Keratinocyte (primary cell): ENCODE results near the gene CD68. TPM values are rescaled to one million over a fixed set of nuclear protein-coding genes. Genes with fewer than 3 reads are reported as not detected.

Experiments used
- DNase-seq: peaks from one replicate; pipeline ENCODE4 v3.0.0-alpha.2; 2011; ENCODE audit warnings: low read depth, missing footprints, low spot score
- FAIRE-seq: peaks from 2 replicates; lab custom pipeline; 2011; peaks lifted over from hg19 to GRCh38; lab: Jason Lieb, UNC
- H2AFZ ChIP-seq: 2 replicates; pipeline ENCODE4 v1.6.0; 2012; ENCODE audit warnings: low read length, control low read depth, inconsistent platforms; ENCODE audit not compliant: control insufficient read depth
- H3K27ac ChIP-seq: 2 replicates; pipeline ENCODE4 v1.5.1; 2011; ENCODE audit warnings: low read length; ENCODE audit not compliant: control insufficient read depth, insufficient read depth
- H3K27me3 ChIP-seq: 3 replicates; pipeline ENCODE4 v1.6.0; 2011; ENCODE audit warnings: low read length; ENCODE audit not compliant: control insufficient read depth, insufficient read depth; ENCODE audit errors: extremely low read depth
- H3K36me3 ChIP-seq, 2 experiments: 2 replicates in 1 of 2; 3 replicates in 1 of 2; pipeline ENCODE4 v1.5.1; 2011; ENCODE audit warnings: low read length in 2 of 2, mild to moderate bottlenecking in 1 of 2; ENCODE audit not compliant: control insufficient read depth in 2 of 2, insufficient read depth in 2 of 2; ENCODE audit errors: extremely low read depth in 1 of 2
- H3K4me1 ChIP-seq: 3 replicates; pipeline ENCODE4 v1.5.1; 2011; ENCODE audit warnings: low read length; ENCODE audit not compliant: control insufficient read depth, insufficient read depth; ENCODE audit errors: extremely low read depth
- H3K4me2 ChIP-seq: 3 replicates; pipeline ENCODE4 v1.6.0; 2011; ENCODE audit warnings: low read depth, low read length; ENCODE audit not compliant: control insufficient read depth, insufficient read depth; ENCODE audit errors: extremely low read depth
- H3K4me3 ChIP-seq, 3 experiments: fragments of 200-600 bp in 1 of 3; sonication (generic) in 1 of 3; 2 replicates in 2 of 3; 3 replicates in 1 of 3; pipeline ENCODE4 v1.5.1; 2011 to 2016; ENCODE audit warnings: low read length in 3 of 3, mild to moderate bottlenecking in 3 of 3, control low read depth in 2 of 3, inconsistent platforms in 1 of 3, low read depth in 1 of 3, mixed read lengths in 1 of 3, mixed run types in 1 of 3, moderate library complexity in 1 of 3; ENCODE audit not compliant: control insufficient read depth in 2 of 3, insufficient read depth in 2 of 3; ENCODE audit errors: extremely low read depth in 1 of 3
- H3K79me2 ChIP-seq: 2 replicates; pipeline ENCODE4 v1.6.0; 2012; ENCODE audit warnings: low read length; ENCODE audit not compliant: control insufficient read depth, insufficient read depth
- H3K9ac ChIP-seq: 3 replicates; pipeline ENCODE4 v1.6.0; 2011; ENCODE audit warnings: low read length; ENCODE audit not compliant: control insufficient read depth, insufficient read depth; ENCODE audit errors: extremely low read depth
- H3K9me1 ChIP-seq: 3 replicates; pipeline ENCODE4 v1.6.0; 2011; ENCODE audit warnings: low read length; ENCODE audit not compliant: control insufficient read depth, insufficient read depth; ENCODE audit errors: extremely low read depth
- H3K9me3 ChIP-seq: 2 replicates; pipeline ENCODE4 v1.5.1; 2012; ENCODE audit warnings: low read depth, low read length; ENCODE audit not compliant: control insufficient read depth
- H4K20me1 ChIP-seq: 3 replicates; pipeline ENCODE4 v1.6.0; 2011; ENCODE audit warnings: low read length; ENCODE audit not compliant: control insufficient read depth, insufficient read depth; ENCODE audit errors: extremely low read depth
- EZH2 ChIP-seq: IDR thresholded peaks from one replicate; pipeline ENCODE4 v1.6.1; 2012; ENCODE audit warnings: inconsistent platforms, mild to moderate bottlenecking, low read length, moderate library complexity
- dilution Hi-C: fragments of 300-500 bp; cut with MboI; formaldehyde crosslinking; loops from one replicate; pipeline ENCODE4 v1.7.0; 2020; ENCODE audit warnings: low sequenced_read_pairs; ENCODE audit not compliant: extremely low pct_ligation_motif_present
- polyA plus RNA-seq, 5 experiments: library from polyadenylated mRNA; depleted of rRNA in 3 of 5; stranded (reverse) in 3 of 5; stranded (forward) in 1 of 5; unstranded in 1 of 5; fragments of >200 nt; gene quantifications; 1 replicate in 1 of 5; 2 replicates in 3 of 5; 3 replicates in 1 of 5; pipeline versions ENCODE4 v1.2.1 to v1.2.3, GENCODE V29; 2011 to 2012; ENCODE audit warnings: missing spikeins in 2 of 5, low read depth in 1 of 5, low replicate concordance in 1 of 5
- TF ChIP-seq, protein P1 (sequence below), 3 experiments: IDR thresholded peaks in 1 of 3; conservative IDR thresholded peaks in 1 of 3; optimal IDR thresholded peaks in 1 of 3; 2 replicates in 2 of 3; 3 replicates in 1 of 3; pipeline versions ENCODE3 to v1.5.1; 2011; ENCODE audit warnings: low read length in 3 of 3, mild to moderate bottlenecking in 3 of 3, moderate library complexity in 2 of 3, control low read depth in 1 of 3, inconsistent platforms in 1 of 3; ENCODE audit not compliant: insufficient read depth in 2 of 3; ENCODE audit errors: extremely low read depth in 1 of 3

The CD68 gene
- polyA plus RNA-seq, 1 donor (not counting 4 experiments of a cell fraction or from before 2014, with no cell fraction given): 14.0 TPM

DNA sequence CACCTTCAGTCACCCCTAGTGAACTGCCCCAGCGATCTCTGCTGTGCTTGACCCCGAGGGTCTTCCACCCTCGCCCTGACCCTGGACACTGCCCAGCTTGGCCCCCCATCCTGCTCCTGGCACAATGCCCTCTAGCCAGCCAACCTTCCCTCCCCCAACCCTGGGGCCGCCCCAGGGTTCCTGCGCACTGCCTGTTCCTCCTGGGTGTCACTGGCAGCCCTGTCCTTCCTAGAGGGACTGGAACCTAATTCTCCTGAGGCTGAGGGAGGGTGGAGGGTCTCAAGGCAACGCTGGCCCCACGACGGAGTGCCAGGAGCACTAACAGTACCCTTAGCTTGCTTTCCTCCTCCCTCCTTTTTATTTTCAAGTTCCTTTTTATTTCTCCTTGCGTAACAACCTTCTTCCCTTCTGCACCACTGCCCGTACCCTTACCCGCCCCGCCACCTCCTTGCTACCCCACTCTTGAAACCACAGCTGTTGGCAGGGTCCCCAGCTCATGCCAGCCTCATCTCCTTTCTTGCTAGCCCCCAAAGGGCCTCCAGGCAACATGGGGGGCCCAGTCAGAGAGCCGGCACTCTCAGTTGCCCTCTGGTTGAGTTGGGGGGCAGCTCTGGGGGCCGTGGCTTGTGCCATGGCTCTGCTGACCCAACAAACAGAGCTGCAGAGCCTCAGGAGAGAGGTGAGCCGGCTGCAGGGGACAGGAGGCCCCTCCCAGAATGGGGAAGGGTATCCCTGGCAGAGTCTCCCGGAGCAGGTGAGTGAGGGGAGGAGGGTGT lies 20.7 kb upstream of the CD68 start, which contains the start of gene TNFSF13:
Gene TNFSF13, plus strand, starts transcription at position 207 of the 776 bp plus-strand sequence. Its CDS starts 290 bp downstream, at position 497.
- no peak for FAIRE-seq
- no peak for DNase-seq
- peaks cover 39% of the 10 kb centered on the region for H3K4me1 ChIP-seq

DNA sequence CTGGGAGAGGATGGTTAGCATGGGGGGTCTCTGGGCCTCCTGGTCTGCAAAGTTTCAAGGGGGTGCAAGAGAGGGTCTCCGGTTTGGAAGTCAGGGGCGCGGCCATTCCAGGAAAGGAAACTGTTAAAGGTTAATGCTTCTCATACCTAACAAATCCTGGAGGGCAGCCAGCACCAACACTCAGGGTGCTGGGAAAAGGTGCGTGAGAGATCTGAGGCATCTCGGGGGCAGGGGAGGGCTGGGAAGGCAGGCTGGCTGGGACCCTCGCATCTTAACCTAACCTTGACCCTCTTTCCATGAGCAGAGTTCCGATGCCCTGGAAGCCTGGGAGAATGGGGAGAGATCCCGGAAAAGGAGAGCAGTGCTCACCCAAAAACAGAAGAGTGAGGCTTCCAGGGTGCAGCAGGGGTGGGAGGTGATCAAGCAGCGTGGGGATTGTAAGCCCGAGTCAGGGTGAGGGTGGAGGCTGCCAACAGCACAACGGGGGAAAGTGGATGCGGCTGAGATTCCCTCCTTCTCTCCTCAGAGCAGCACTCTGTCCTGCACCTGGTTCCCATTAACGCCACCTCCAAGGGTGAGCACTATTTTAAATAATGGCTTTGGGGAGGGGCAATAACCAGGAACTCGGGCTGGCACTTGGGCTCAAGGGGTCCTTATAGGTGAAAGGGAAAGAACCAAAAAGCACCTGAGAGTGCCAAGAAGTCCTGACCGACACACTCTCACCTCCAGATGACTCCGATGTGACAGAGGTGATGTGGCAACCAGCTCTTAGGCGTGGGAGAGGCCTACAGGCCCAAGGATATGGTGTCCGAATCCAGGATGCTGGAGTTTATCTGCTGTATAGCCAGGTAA lies 19.9 kb upstream of the CD68 start:
- Histone ChIP-seq H3K79me2 (peaks cover 27% of the 10 kb centered on the region), H2AFZ (peak overlapping the region; percentile 33), H3K4me2 (peak overlapping the region; percentile 99), H3K36me3 (peaks cover under 1 to 8% of the 10 kb centered on the region in 2 experiments), H3K9me1 (no peaks in the 10 kb centered on the region), H3K27me3 (no peaks in the 10 kb centered on the region), H3K27ac (peak overlapping the region; percentile 91), H3K9ac (peak overlapping the region; percentile 75), H3K9me3 (no peaks in the 10 kb centered on the region), H3K4me3 (peak overlapping the region in 2 of 3 experiments; percentile 3 to 22), H3K4me1 (peaks cover 42% of the 10 kb centered on the region), H4K20me1 (no peaks in the 10 kb centered on the region)
- dilution Hi-C loops: no loop called here
- peak; percentile 32 for FAIRE-seq
- DNase-seq: no peak
- no peak for TF ChIP-seq EZH2
- TF ChIP-seq, protein P1, sequence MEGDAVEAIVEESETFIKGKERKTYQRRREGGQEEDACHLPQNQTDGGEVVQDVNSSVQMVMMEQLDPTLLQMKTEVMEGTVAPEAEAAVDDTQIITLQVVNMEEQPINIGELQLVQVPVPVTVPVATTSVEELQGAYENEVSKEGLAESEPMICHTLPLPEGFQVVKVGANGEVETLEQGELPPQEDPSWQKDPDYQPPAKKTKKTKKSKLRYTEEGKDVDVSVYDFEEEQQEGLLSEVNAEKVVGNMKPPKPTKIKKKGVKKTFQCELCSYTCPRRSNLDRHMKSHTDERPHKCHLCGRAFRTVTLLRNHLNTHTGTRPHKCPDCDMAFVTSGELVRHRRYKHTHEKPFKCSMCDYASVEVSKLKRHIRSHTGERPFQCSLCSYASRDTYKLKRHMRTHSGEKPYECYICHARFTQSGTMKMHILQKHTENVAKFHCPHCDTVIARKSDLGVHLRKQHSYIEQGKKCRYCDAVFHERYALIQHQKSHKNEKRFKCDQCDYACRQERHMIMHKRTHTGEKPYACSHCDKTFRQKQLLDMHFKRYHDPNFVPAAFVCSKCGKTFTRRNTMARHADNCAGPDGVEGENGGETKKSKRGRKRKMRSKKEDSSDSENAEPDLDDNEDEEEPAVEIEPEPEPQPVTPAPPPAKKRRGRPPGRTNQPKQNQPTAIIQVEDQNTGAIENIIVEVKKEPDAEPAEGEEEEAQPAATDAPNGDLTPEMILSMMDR (optimal IDR thresholded peaks at IDR 0.05 in 1 of 3, IDR thresholded peaks at IDR 0.05 in 1 of 3, conservative IDR thresholded peaks at IDR 0.05 in 1 of 3; ENCODE audit: extremely low read depth in 1 of 3, insufficient read depth in 2 of 3, low read length in 3 of 3): no peak

More for the DNA sequence above, 20.7 kb upstream of the CD68 start, which contains the start of gene TNFSF13:
- Histone ChIP-seq H2AFZ (peak within 1 kb of the TSS; percentile 87), H3K27me3 (no peaks in the 10 kb centered on the region), H4K20me1 (no peaks in the 10 kb centered on the region), H3K9me3 (no peaks in the 10 kb centered on the region), H3K36me3 (no peaks in the 10 kb centered on the region), H3K4me3 (peak within 1 kb of the TSS; percentile 12 to 50 (median 29)), H3K4me2 (peak within 1 kb of the TSS; percentile 84), H3K9me1 (no peaks in the 10 kb centered on the region), H3K27ac (peak within 1 kb of the TSS; percentile 49), H3K9ac (peak within 1 kb of the TSS; percentile 75), H3K79me2 (peaks cover 19% of the 10 kb centered on the region)
- TF ChIP-seq EZH2: no peak
- TF ChIP-seq, protein P1 (optimal IDR thresholded peaks at IDR 0.05 in 1 of 3, IDR thresholded peaks at IDR 0.05 in 1 of 3, conservative IDR thresholded peaks at IDR 0.05 in 1 of 3; ENCODE audit: extremely low read depth in 1 of 3, insufficient read depth in 2 of 3, low read length in 3 of 3): no peak
- dilution Hi-C loops: no loop called here
